NCI-H748 treated with DMSO at 0.1 percent for 48 hours (cell line): Measurements from ENCODE around the gene SPRTN.

ENCODE experiments used
- DNase-seq: peaks from one replicate; lab custom pipeline; 2025; lab: John Stamatoyannopoulos, UW

Gene SPRTN

GRCh38 chr1:231338270-231339128 lies at the start of gene SPRTN:
Gene SPRTN, plus strand, starts transcription at chr1:231338293. Its CDS starts 91 bp downstream, at chr1:231338384.
- no peak for DNase-seq

DNA sequence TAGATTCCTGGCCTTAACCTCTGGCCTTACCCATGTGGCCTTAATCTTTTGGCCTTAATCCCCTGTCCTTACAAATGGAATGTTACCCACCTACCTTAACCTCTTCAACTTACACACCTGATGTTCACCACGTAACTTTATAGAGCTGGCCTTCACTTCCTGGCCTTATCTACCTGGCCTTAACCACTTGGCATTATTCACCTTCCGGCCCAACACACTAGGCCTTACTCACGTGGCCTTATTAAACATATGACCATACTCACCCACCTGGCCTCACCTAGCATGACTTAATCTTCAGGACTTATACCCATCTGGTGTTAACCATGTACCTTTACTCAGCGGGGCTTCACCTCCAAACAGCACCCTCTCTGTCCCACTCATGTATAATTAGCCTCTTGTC lies 42.2 kb upstream of the SPRTN start:
- no peak for DNase-seq

- DNase-seq = no peak
Observed at GRCh38 chr1:231301990-231302389, 36.1 kb upstream of the SPRTN start.

GRCh38 chr1:231310391-231310934 lies 27.6 kb upstream of the SPRTN start:
- no peak for DNase-seq

DNA sequence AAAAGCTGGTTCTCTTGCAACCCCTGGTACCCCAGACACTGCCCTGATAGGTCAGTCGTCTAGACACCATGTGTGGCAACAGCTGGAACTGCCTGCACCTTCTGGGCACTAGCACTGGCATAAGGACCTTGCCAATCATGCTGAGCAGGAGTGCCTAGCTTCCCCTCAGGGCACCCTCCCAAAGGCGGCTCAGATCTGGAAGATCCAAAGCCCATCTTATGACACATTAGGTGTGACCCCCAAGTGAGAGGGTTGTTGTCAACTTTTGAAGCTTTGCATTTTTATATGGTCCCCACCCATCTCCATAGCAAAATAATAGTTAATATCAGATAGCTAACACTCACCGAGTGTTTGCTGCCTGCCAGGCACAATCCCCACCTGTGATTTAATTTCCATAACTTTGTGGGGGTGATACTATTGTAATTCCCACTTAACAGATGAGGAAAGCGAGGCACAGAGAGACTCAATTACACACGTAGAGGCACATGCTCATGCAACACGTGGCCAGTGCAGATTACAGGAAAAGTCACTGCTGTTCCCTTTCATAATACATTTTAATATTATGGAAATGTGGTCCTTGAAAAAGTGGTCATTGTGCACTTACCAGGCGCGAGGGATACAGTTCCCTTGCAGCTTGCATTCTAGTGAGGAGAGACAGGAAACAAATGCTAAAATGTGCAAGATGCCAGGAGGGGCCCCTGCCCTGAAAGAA lies 26.2 kb upstream of the SPRTN start:
- DNase-seq = no peak

- no peak for DNase-seq
Observed at GRCh38 chr1:231312432-231312788, 25.7 kb upstream of the SPRTN start.

GRCh38 chr1:231313661-231314060 lies 24.4 kb upstream of the SPRTN start:
- no peak for DNase-seq

DNA sequence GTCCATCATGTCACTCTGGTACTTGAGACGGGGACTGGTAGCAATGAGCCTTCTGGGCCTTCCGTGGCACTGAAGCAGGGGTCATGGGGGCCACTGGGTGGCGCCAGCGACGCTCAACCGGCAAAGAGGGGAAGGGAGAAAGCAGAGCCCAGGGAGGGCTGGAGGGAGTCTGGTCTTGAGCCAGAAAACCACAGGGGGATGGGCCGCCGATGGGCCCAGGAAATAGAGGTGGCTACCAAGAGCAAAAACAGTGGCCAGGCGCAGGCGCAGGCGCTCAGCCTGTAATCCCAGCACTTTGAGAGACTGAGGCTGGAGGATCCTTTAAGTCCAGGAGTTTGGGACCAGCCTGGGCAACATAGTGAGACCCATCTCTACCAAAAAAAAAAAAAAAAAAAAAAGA lies 22.2 kb upstream of the SPRTN start:
- DNase-seq = no peak

GRCh38 chr1:231317306-231318014 lies 20.6 kb upstream of the SPRTN start:
- DNase-seq = no peak

GRCh38 chr1:231318015-231318355 lies 20.1 kb upstream of the SPRTN start:
- no peak for DNase-seq

DNA sequence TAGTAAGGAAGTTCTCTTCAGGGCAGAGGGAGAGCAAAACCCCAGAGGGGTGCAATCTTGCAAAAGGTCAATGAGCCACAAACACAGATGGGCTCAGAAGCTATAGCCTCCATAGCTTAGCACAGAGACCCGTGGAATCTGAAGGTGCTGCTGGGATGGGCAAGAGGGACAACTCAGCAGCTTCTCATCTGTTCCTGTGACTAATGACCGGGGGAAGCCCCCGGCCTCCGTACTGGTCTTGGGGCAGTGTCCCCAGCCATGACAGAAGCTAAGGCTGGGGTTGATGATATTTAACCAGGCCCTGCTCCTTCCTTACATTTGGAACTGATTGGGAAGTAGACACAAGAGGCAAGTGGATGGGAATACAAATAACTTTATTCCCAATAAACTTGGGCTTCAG lies 19.5 kb upstream of the SPRTN start:
- no peak for DNase-seq

DNA sequence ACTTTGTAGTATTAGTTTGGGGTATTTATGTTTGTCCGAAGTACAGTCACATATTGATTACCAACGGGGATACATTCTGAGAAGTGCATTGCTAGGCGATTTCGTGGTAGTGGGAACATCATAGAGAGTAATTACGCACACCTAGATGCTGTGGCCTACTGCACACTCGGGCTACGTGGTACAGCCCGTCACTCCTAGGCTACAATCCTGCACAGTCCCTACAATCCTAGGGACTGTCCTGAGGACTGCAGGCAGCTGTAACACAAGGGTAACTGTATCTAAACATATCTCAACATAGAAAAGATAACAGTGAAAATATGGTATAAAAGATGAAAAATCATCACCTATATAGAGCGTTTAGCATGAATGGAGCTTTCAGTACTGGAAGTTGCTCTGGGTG lies 19.0 kb upstream of the SPRTN start:
- no peak for DNase-seq

DNA sequence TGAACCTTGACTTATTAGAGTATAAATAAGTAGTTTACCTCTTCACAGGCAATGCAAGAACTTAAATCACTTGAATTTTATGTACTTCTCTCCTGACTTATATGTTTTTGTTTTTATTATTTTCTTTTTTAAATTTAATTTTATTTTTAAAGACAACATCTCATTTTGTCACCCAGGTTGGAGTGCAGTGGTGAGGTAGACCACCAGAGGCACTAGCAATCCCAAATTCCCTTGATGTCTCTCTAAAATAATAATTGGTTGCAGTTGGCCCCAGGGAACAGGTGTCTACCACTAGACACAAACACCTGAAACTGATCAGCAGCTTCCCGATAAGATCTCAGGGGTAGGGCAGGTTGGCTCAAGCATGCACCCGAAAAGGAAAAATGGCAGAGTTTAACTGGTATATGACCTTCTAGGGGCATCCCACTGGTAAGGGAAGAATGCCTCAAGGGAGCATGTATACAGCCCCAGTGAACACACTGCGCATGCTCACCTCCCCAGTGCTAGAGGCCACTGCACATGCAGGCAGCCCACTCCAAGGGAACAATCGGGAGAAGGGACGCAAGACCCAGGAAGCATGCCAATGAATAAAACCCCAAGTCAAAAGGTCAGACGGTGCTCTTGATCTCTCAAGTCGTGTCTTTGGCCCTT lies 15.1 kb upstream of the SPRTN start:
- DNase-seq = no peak

DNA sequence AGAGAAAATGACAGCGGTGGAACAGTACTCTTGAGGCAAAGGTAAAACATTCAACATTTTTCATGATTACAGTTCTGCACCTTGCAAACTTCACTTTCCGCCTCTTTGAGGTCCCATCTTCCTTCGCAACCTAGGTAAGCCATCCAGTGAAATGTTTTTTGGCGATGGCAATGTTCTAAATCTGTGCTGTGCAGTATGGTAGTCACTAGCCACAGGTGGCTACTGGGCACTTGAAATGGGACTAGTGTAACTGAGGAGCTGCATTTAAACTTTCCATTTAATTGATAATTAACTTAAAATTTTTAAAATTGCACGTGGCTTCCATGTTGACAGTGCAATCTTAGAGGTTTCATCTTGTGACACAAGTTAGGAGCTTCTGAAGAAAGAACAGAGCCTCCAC lies 13.4 kb upstream of the SPRTN start:
- DNase-seq = no peak

GRCh38 chr1:231326248-231326647 lies 11.8 kb upstream of the SPRTN start:
- DNase-seq = no peak

- DNase-seq = no peak
Observed at GRCh38 chr1:231327617-231328016, 10.5 kb upstream of the SPRTN start.

- DNase-seq = no peak
Observed at GRCh38 chr1:231329483-231329882, 8.6 kb upstream of the SPRTN start.

DNA sequence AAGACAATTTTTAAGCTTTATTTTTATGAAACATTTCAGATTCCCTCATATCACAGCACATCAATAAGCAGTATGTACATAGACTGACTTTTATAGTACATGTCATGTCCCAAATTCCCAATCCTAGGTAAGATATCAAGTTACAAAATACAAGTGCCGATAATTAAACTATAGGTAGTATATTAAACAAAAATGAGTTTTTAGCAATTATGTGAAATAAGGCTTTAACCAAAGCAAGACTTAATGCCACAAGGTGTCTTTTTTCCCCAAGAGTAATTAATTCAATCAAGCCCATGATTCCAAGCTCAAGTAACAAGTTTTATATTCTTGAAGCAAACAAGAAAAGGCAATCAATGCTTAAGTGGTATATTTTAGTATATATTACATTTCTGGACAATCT lies 5.3 kb upstream of the SPRTN start:
- no peak for DNase-seq

DNA sequence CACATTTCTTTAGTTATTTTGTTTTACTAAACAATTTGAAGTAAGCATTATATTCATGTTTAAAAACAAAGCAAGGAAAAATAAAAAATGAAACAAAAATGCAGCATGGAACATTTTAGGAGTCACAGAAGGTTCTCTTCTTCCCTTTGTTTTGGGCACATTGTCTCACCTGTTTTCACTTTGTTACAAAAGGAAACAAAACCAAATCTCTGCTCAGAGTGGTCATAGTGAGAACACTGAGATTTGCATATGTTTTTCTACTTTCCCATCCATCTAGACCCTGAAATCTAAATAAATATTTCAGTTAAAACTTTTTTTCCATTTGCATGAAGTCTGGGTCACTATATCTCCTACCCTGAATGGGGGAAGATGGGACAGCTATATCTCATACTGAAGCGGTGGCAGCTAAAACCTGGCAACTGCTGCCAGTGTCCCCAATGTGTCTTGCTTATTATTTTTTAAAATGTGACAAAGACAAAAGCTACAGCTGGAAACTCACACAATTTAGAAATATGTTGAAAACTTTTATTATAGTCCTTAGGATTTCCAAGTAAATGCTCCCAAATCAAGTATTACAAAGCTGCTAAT lies 3.9 kb upstream of the SPRTN start:
- no peak for DNase-seq

DNA sequence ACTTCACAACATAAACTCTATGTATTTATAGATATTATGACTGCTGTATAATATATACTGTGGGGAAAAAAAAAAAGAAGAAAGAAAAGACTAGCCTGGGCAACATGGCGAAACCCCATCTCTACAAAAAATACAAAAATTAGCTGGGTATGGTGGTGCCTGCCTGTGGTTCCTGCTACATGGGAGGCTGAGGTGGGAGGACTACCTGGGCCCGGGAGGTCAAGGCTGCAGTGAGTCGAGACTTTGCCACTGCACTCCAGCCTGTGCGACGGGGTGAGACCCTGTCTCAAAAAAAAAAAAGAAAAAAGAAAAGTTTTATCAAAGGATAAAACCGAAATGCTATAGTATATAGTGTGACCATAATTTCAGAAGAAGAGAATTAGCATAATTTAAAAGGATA lies 3.1 kb upstream of the SPRTN start:
- DNase-seq = no peak

GRCh38 chr1:231335663-231336602 lies 2.2 kb upstream of the SPRTN start:
- no peak for DNase-seq
